NCI-H128 (cell line): ENCODE data around the gene TWIST2.

Experiments used
- DNase-seq: peaks from one replicate; lab custom pipeline; 2025; ENCODE audit not compliant: unreplicated experiment; lab: John Stamatoyannopoulos, UW

The TWIST2 gene

GRCh38 chr2:238847841-238848690 is at the start of gene TWIST2:
TSS of gene TWIST2 (plus strand) at chr2:238848085. CDS start at chr2:238848216, 131 bp downstream.
- DNase-seq = no peak

GRCh38 chr2:238801791-238802190 is 46.1 kb upstream of the TWIST2 start:
- no peak for DNase-seq

GRCh38 chr2:238802957-238803356 is 44.9 kb upstream of the TWIST2 start:
- no peak for DNase-seq

DNA sequence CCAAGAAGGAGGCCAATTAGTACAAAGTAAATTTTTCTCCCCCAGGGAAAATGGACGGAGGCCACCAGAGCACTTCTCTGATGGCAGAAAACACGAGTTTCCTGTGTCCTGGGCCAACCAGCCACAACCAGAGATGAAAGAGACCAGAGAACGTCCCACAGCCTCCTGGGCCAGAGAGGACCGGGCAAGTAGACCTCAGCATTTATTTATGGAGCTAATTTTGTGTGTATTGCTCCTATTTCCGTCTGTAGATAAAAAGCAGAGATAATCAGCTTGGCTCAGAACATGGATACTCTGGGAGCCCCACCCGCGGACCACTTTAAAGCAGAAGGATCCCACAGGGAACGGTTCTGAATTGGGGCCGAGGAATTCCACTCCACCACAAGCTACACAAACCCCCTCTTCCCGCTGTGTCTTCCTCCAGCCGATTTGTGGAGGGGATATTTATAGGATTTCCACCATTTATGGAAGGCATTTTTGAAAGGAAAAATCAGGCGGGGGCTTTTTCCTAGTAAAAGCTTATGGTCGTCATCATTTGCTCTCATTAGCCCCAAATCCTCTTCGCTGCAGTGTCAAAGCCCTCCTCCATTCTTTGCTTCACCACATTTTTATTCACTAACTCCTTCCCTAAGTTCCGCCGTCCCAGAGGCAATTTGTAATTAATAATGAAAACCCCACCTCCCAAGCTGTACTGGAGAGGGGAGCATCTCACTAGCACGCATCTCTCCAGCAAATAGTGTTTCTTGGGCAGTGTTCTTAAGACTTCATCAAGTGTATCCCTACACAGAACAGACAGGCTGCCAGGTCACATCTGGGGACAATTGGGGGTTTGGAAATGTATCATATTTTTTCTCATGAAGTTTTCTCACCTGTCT is 43.7 kb upstream of the TWIST2 start:
- no peak for DNase-seq

DNA sequence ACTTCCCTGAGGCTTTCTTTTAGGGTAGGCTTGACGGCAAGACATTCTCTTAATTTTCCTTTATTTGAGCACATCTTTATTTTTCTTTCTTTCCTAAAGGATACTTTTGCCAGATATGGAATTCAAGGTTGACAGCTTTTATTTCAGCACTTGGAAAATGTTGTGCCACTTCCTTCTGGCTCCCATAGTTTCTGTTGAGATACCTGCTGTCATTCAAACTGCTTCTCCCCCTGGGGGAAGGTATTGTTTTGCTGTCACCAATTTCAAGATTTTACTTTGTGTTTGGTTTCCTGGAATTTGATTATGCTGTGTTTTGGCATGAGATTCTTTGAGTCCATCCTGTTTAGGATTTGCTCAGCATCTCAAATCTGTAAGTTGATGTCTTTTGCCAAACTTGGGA is 39.1 kb upstream of the TWIST2 start:
- no peak for DNase-seq

DNA sequence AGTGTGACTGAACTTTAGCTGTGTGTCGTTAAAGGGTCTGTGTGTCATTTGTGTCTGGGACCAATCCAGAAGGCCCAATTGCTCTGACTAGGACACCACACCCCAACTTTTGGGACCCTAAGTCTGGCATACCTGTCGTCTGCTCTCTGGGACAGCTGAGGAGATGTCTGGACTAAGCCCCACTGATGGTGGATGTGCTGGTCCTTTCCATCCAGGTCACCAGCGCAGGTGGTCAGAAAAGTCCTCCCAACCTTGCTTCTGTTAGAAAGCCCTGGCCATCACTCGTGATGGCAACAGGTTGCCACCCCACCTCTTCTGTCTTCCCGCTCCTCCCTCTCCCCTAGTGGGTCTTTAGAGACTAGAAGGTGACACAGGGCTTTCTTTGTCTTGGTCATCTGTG is 37.6 kb upstream of the TWIST2 start:
- DNase-seq = no peak

DNA sequence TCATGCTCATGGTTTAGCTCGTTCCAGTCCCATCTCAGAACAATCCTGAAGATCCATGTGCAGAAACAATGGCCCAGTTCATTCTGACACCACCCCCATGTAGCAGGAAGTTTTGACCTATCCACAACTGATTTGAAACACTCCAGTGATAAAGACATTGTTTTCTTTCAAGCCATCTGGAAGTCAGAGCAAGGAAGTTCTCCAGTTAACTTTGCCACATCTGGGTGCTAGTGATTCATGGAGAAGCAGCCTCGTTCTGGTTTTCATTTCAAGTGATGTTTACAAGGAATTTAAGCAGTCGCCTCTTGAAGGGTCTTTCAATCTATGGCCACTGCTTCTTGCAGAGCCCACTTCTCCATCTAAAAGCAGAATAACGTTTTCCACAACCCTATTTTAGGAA is 36.6 kb upstream of the TWIST2 start:
- DNase-seq = no peak

DNA sequence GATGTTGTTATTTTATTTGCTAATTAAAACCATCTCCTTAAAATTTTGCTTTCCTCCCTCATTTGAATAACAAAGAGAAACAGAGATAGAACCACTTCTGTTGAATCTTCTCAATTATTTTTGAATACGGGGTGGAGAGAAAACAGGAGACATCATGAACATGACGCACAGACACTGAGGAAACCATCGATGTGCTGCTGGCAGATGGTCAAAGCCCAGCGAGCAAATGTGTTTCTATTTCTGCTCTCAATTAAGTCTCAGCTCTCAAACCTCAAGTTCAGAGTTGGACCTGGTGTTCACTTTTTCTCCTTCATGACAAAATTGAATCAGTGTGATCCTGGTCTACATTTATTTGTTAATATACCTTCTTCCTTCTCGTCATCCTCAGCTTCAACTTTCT is 36.1 kb upstream of the TWIST2 start:
- DNase-seq = no peak

- no peak for DNase-seq
Observed at GRCh38 chr2:238813109-238813508, 34.8 kb upstream of the TWIST2 start.

- no peak for DNase-seq
Observed at GRCh38 chr2:238814815-238815214, 33.1 kb upstream of the TWIST2 start.

- no peak for DNase-seq
Observed at GRCh38 chr2:238816291-238816690, 31.6 kb upstream of the TWIST2 start.

GRCh38 chr2:238817382-238817781 is 30.5 kb upstream of the TWIST2 start:
- DNase-seq = no peak

DNA sequence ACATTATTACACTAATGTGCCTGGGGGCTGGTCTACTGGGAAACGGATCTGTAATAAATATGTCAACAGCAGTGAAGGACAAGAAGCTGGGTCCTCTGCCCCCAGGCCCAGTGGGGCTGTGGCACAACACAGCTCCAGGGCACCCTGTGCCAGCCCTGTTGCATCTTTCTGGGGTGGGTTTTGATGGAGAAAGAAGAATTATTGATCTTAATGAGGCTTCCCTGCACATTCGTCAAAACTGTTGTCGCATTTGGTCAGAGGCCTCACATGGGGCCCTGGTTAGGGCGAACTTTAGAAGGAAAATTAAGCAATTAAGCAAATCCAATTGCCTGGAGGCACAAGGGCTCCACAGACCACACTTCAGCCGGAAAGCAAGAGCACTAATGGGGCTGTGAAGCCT is 30.0 kb upstream of the TWIST2 start:
- no peak for DNase-seq

DNA sequence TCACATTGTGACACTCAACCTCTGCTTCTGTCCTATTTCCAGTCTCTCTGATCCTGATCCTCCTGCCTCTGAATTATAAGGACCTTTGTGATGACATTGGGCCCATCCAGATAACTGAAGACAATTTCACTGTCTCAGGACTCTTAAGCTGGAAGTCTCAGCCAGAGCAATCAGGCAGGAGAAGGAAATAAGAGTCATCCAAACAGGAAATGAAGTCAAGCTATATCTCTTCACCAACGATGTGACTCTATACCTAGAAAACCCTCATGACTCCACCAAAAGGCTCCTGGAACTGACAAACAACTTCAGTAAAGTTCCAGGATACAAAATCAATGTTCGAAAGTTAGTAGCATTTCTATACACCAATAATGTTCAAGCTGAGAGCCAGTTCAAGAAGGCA is 29.3 kb upstream of the TWIST2 start:
- DNase-seq = no peak

GRCh38 chr2:238820197-238820596 is 27.7 kb upstream of the TWIST2 start:
- no peak for DNase-seq

DNA sequence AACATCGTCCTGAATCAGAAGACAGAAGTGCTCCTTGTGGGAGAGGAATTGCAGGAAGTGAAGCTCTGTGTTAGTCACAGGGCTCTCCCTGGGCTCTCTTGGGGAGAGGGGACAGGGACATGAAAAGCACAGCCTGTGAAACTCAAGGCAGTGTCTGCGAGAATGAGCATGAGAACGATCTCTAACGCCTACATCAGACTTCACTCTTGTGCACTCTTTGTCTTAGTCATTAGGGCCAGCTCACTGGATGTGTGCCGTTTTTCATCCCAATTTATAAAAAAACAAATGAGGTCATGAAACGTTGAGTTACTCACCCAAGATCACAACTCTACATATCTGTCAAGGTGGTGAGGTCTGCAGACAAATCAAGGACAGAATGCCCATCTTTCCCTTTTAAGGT is 27.0 kb upstream of the TWIST2 start:
- DNase-seq = no peak

DNA sequence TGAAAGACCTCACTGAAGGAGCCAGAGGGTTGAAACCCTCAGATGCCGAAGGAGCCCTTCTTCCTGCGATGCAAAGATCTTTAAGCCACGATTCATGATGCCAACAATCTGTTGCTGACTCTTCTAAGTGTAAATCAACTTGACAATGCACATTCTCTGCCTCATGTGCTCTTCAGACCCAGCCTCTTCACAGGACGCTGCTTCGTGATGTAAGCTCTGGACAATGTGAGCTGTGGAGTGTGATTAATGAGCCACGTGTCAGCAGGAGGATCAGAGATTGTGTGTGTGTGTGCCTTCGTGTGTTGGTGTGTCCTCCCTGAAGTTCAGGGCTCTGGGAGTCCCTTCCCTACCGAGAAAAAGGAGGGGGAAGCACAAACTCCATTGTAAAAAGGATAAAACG is 26.5 kb upstream of the TWIST2 start:
- DNase-seq = no peak

DNA sequence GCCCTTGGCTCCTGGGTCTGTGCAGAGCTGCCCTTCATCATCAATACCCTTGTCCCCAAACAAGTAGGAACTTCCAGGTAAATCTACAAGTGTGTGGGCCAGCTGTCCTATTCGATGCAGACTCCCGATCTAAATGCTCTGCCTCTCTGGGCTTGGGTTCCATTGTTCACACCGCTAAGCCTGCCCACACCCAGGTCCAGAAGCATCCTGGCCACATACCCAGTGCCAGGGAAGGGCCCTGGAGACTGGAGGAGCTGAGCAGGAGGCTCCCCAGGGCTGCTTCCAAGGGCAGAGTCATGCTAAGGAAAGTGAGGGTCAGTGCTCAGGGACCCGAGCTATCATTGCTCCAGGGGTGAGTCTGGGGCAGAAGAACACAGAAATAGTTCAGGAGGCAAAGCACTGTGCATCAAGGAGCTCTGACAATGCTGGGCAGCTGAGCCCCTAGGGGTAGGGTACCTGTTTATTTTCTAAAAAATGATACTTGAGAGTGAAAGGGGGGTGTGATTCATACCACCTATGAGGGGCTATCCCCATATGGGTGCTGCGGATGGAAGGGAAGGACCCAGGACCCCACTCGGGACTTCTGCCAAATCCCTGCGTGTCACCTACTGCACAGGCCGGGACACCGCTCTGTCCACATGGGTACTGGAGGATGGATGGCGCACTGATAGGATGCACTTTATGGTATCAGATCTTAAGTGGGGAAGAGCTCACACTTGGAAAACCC is 25.8 kb upstream of the TWIST2 start:
- no peak for DNase-seq

DNA sequence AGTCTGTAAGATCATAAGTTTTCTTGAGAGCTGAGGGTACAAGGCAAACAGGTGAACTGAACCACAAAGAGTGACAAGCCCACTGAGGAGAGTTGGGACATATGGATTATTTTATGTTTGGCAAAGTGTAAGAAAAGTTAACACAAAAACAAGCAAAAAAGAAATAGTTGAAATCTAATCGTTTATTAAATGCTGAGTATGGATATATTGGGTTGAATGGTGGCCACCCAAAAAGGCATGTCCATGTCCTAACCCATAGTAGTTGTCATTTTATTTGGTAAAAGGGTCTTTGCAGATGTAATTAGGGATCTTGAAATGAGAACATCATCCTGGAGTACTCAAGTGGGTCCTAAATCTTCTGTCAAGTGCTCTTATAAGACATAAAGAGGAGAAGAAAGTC is 24.9 kb upstream of the TWIST2 start:
- no peak for DNase-seq

DNA sequence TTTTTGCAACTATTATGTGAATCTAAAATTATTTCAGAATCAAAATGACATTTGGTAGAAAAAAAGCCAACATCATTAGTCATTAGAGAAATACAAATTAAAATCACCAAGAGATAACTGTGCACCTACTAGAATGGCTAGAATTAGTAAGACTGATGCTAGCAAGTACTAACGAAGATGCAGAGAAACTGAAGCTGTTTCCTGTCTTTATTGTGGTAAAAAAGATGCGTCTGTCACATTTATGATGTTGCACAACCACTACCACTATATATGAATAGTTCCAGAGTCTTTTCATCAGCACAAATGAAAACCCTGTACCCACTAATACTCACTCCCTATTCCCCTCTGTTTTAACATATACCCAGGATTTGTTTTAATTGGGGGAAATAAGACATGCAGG is 16.7 kb upstream of the TWIST2 start:
- DNase-seq = no peak

DNA sequence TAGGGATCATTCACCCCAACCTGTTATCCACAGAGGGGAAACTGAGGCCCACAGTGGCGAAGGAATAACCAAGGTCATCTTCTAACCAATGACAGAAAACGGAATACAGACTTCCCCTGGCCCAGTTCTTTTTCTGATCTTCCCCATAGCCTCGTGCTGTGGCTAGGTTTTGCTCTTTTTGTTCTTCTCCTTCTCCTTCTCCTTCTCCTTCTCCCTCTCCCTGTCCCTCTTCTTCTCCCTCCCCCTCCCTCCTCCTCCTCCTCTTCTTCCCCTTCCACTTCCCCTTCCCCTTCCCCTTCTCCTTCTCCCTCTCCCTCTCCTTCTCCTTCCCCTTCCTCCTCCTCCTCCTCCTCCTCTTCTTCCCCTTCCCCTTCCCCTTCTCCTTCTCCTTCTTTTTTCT is 12.9 kb upstream of the TWIST2 start:
- DNase-seq = no peak
